Measurements from ENCODE around the gene TIAM1. TPM values are rescaled to one million over a fixed set of nuclear protein-coding genes. Genes with fewer than 3 reads are reported as not detected.

TIAM1 gene
- polyA plus RNA-seq, 2 of the 4 experiments (the other 2 are of a cell fraction): 0.23 to 0.40 TPM

GRCh38 chr21:31293986-31294385 is 50.1 kb downstream of the TIAM1 start:
- DNase-seq (ENCODE audit: low read depth in 1 of 2, low spot score in 1 of 2) (peak in 1 of 2 experiments; percentile 13), ATAC-seq (peak in 1 of 2 experiments; percentile 62; a peak in 1 of 6 replicates), FAIRE-seq (no peak)
- 0 out of 6 replicates have a peak overlapping the region, but pooled peaks of 1 of the 2 experiments have one; percentile 13 for H3K27ac ChIP-seq
- H3K9me3 ChIP-seq: no peaks in the 10 kb centered on the region
- TF ChIP-seq CHD4 (IDR thresholded peaks at IDR 0.05; ENCODE audit: borderline replicate concordance) (no peak), SREBF2 (IDR thresholded peaks at IDR 0.05) (no peak), NR3C1 (IDR thresholded peaks at IDR 0.05) (no peak), HOXB5 (CRISPR knock-in tag; IDR thresholded peaks at IDR 0.05) (no peak), TFCP2L1 (CRISPR knock-in tag; IDR thresholded peaks at IDR 0.05) (no peak), POLR2A (IDR thresholded peaks at IDR 0.05; ENCODE audit: low read length) (no peak), BHLHE40 (IDR thresholded peaks at IDR 0.05; ENCODE audit: low read depth, low read length) (no peak), EHMT2 (IDR thresholded peaks at IDR 0.05; ENCODE audit: low read depth) (no peak), RAD21 (conservative IDR thresholded peaks at IDR 0.05 in 1 of 2, IDR thresholded peaks at IDR 0.05 in 1 of 2) (no peak), HES2 (IDR thresholded peaks at IDR 0.05) (no peak), RCOR1 (IDR thresholded peaks at IDR 0.05; ENCODE audit: low read depth, low read length) (no peak), HOXB13 (CRISPR knock-in tag; IDR thresholded peaks at IDR 0.05; ENCODE audit: low read depth) (no peak), CBX8 (IDR thresholded peaks at IDR 0.05) (no peak)
- no peaks in the 10 kb centered on the region for H3K4me1 ChIP-seq
- CTCF ChIA-PET: interaction anchor here (2.1 kb wide), 1 partner anchor 287 kb away, joined by 5 read pairs; no protein-coding TSS in a partner anchor
- POLR2A ChIA-PET: no interaction called here
- no peak overlapping the region for H3K4me2 ChIP-seq
- no peak overlapping the region for H3K4me3 ChIP-seq

GRCh38 chr21:31290765-31291164 is 53.3 kb downstream of the TIAM1 start:
- TF ChIP-seq HEYL (CRISPR knock-in tag; IDR thresholded peaks at IDR 0.05): no peak
- TF ChIP-seq TFCP2L1 (CRISPR knock-in tag; IDR thresholded peaks at IDR 0.05): no peak
- TF ChIP-seq SMC3 (IDR thresholded peaks at IDR 0.05): no peak
- no peak for TF ChIP-seq RCOR1 (IDR thresholded peaks at IDR 0.05; ENCODE audit: low read depth, low read length)
- TF ChIP-seq MYC (IDR thresholded peaks at IDR 0.05; ENCODE audit: borderline replicate concordance, low read length): no peak
- no peak for TF ChIP-seq ELK1 (IDR thresholded peaks at IDR 0.05; ENCODE audit: low read depth, low read length)
- no peak for FAIRE-seq

GRCh38 chr21:31289702-31290101 is 54.4 kb downstream of the TIAM1 start:
- 3% methylated on average over 4 of the region's 4 CpGs for WGBS (ENCODE audit: missing lambda C conversion rate)
- Histone ChIP-seq H3K4me1 (no peaks in the 10 kb centered on the region), H3K27ac (no peak overlapping the region), H3K4me3 (no peak overlapping the region), H3K4me2 (no peak overlapping the region), H3K9me3 (no peaks in the 10 kb centered on the region)
- POLR2A ChIA-PET: no interaction called here
- no peak for TF ChIP-seq USF2 (IDR thresholded peaks at IDR 0.05)
- FAIRE-seq: no peak
- no peak for ATAC-seq
- no peak for DNase-seq (ENCODE audit: low read depth in 1 of 2, low spot score in 1 of 2)
- CTCF ChIA-PET: no interaction called here

More at GRCh38 chr21:31290765-31291164, 53.3 kb downstream of the TIAM1 start:
- Histone ChIP-seq H3K4me1 (no peaks in the 10 kb centered on the region), H3K9me3 (no peaks in the 10 kb centered on the region), H3K27ac (no peak overlapping the region), H3K4me2 (no peak overlapping the region), H3K4me3 (no peak overlapping the region)
- DNase-seq (ENCODE audit: low read depth in 1 of 2, low spot score in 1 of 2) (no peak), ATAC-seq (no peak)
- CTCF ChIA-PET: no interaction called here
- 32% methylated on average over 5 of the region's 5 CpGs for WGBS (ENCODE audit: missing lambda C conversion rate)
- POLR2A ChIA-PET: no interaction called here

- no peaks in the 10 kb centered on the region for H3K4me1 ChIP-seq
- no peak overlapping the region for H3K4me3 ChIP-seq
- TF ChIP-seq MAZ (IDR thresholded peaks at IDR 0.05; ENCODE audit: borderline replicate concordance, low read depth, low read length) (no peak), HEYL (CRISPR knock-in tag; IDR thresholded peaks at IDR 0.05) (no peak), EP300 (IDR thresholded peaks at IDR 0.05) (no peak), RNF2 (IDR thresholded peaks at IDR 0.05; ENCODE audit: borderline replicate concordance, low read depth) (no peak), RFX5 (IDR thresholded peaks at IDR 0.05) (no peak), GATA3 (IDR thresholded peaks at IDR 0.05; ENCODE audit: borderline replicate concordance) (no peak), CHD4 (IDR thresholded peaks at IDR 0.05; ENCODE audit: borderline replicate concordance) (no peak), REST (IDR thresholded peaks at IDR 0.05) (no peak)
- ATAC-seq (no peak), FAIRE-seq (no peak), DNase-seq (ENCODE audit: low read depth in 1 of 2, low spot score in 1 of 2) (no peak)
- no peaks in the 10 kb centered on the region for H3K9me3 ChIP-seq
- no peak overlapping the region for H3K27ac ChIP-seq
- no peak overlapping the region for H3K4me2 ChIP-seq
- POLR2A ChIA-PET: no interaction called here
- 20% methylated on average over 3 of the region's 3 CpGs for WGBS (ENCODE audit: missing lambda C conversion rate)
- CTCF ChIA-PET: no interaction called here
Measured at GRCh38 chr21:31288191-31288590, 55.9 kb downstream of the TIAM1 start.
